H9 (cell line): ENCODE results near the gene FREM1. TPM values are rescaled to one million over a fixed set of nuclear protein-coding genes. Genes with fewer than 3 reads are reported as not detected.

ENCODE experiments used
- DNase-seq: peaks from one replicate; pipeline ENCODE4 v3.0.0-alpha.2; 2017
- H2AFZ ChIP-seq: one replicate; pipeline ENCODE4 v1.6.1; 2013; ENCODE audit warnings: mild to moderate bottlenecking, low read length, control low read depth, moderate library complexity
- H2AK5ac ChIP-seq: 2 replicates; pipeline ENCODE4 v1.6.1; 2013; ENCODE audit warnings: low read length, control low read depth, mixed read lengths; ENCODE audit not compliant: insufficient read length
- H2BK120ac ChIP-seq: one replicate; pipeline ENCODE4 v1.6.1; 2013; ENCODE audit warnings: low read depth, mild to moderate bottlenecking, low read length, control low read depth, inconsistent platforms; ENCODE audit not compliant: poor library complexity, severe bottlenecking
- H2BK12ac ChIP-seq: 2 replicates; pipeline ENCODE4 v1.6.1; 2013; ENCODE audit warnings: low read length, control low read depth, mixed read lengths, low read depth; ENCODE audit not compliant: insufficient read length
- H2BK15ac ChIP-seq: 2 replicates; pipeline ENCODE4 v1.6.1; 2013; ENCODE audit warnings: low read depth, low read length, control low read depth
- H2BK20ac ChIP-seq: one replicate; pipeline ENCODE4 v1.6.1; 2013; ENCODE audit warnings: low read depth, mild to moderate bottlenecking, low read length, control low read depth, inconsistent platforms; ENCODE audit not compliant: poor library complexity, severe bottlenecking
- H2BK5ac ChIP-seq: 2 replicates; pipeline ENCODE4 v1.6.1; 2013; ENCODE audit warnings: low read length, control low read depth, mixed read lengths; ENCODE audit not compliant: insufficient read length
- H3K14ac ChIP-seq: 2 replicates; pipeline ENCODE4 v1.6.1; 2013; ENCODE audit warnings: low read length, control low read depth; ENCODE audit not compliant: insufficient read depth
- H3K18ac ChIP-seq: 2 replicates; pipeline ENCODE4 v1.6.1; 2013; ENCODE audit warnings: low read depth, mild to moderate bottlenecking, mixed read lengths, low read length, control low read depth; ENCODE audit not compliant: insufficient read length
- H3K23ac ChIP-seq: 2 replicates; pipeline ENCODE4 v1.6.1; 2013; ENCODE audit warnings: low read length, control low read depth, mixed read lengths, low read depth; ENCODE audit not compliant: insufficient read length
- H3K23me2 ChIP-seq: 2 replicates; pipeline ENCODE4 v1.6.1; 2013; ENCODE audit warnings: low read depth, mild to moderate bottlenecking, mixed read lengths, low read length, control low read depth; ENCODE audit not compliant: insufficient read length, poor library complexity, severe bottlenecking
- H3K27ac ChIP-seq: 2 replicates; pipeline ENCODE4 v1.5.1; 2013; ENCODE audit warnings: low read length, control low read depth, mixed read lengths, low read depth; ENCODE audit not compliant: insufficient read length
- H3K27me3 ChIP-seq: 2 replicates; pipeline ENCODE4 v1.6.1; 2013; ENCODE audit warnings: low read length, control low read depth, inconsistent platforms; ENCODE audit not compliant: insufficient read depth
- H3K4ac ChIP-seq: 2 replicates; pipeline ENCODE4 v1.6.1; 2013; ENCODE audit warnings: low read depth, mild to moderate bottlenecking, control low read depth, inconsistent platforms, low read length, moderate library complexity
- H3K4me1 ChIP-seq: 2 replicates; pipeline ENCODE4 v1.6.1; 2013; ENCODE audit warnings: low read length, control low read depth, inconsistent platforms; ENCODE audit not compliant: insufficient read depth
- H3K4me2 ChIP-seq: 2 replicates; pipeline ENCODE4 v1.6.1; 2013; ENCODE audit warnings: low read length, control low read depth, mixed read lengths; ENCODE audit not compliant: insufficient read length, insufficient read depth
- H3K56ac ChIP-seq: 2 replicates; pipeline ENCODE4 v1.6.1; 2013; ENCODE audit warnings: low read depth, mild to moderate bottlenecking, mixed read lengths, low read length, control low read depth; ENCODE audit not compliant: insufficient read length
- H3K79me1 ChIP-seq: 2 replicates; pipeline ENCODE4 v1.6.1; 2013; ENCODE audit warnings: low read depth, mild to moderate bottlenecking, moderate library complexity, low read length, control low read depth, inconsistent platforms; ENCODE audit not compliant: insufficient read depth, poor library complexity, severe bottlenecking
- H3K79me2 ChIP-seq: 2 replicates; pipeline ENCODE4 v1.6.1; 2013; ENCODE audit warnings: low read length, control low read depth, inconsistent platforms; ENCODE audit not compliant: insufficient read depth
- H3K9ac ChIP-seq: 2 replicates; pipeline ENCODE4 v1.6.1; 2013; ENCODE audit warnings: low read length, control low read depth, mixed read lengths; ENCODE audit not compliant: insufficient read length; ENCODE audit errors: extremely low read depth
- H3K9me3 ChIP-seq: one replicate; pipeline ENCODE4 v1.6.1; 2013; ENCODE audit warnings: low read depth, low read length, inconsistent platforms; ENCODE audit not compliant: control insufficient read depth
- H3T11ph ChIP-seq: one replicate; pipeline ENCODE4 v1.6.1; 2013; ENCODE audit warnings: mild to moderate bottlenecking, low read length, control low read depth, inconsistent platforms
- H4K20me1 ChIP-seq: one replicate; pipeline ENCODE4 v1.6.1; 2013; ENCODE audit not compliant: control insufficient read depth, insufficient read length, insufficient read depth
- H4K5ac ChIP-seq: 2 replicates; pipeline ENCODE4 v1.6.1; 2013; ENCODE audit warnings: low read depth, mild to moderate bottlenecking, mixed read lengths, low read length, control low read depth; ENCODE audit not compliant: insufficient read length
- H4K8ac ChIP-seq: replicated peaks from 2 replicates; pipeline ENCODE4 v1.6.1; 2013; ENCODE audit warnings: low read length, control low read depth, mixed read lengths, low read depth; ENCODE audit not compliant: insufficient read length
- H4K91ac ChIP-seq: 2 replicates; pipeline ENCODE4 v1.6.1; 2013; ENCODE audit warnings: low read depth, mild to moderate bottlenecking, moderate library complexity, mixed read lengths, low read length, control low read depth; ENCODE audit not compliant: insufficient read length
- H3K27ac Mint-ChIP-seq, 3 experiments: 2 replicates in 2 of 3; 3 replicates in 1 of 3; pipeline ENCODE4 v1.8.0; 2020 to 2021; ENCODE audit warnings: mixed read lengths in 3 of 3, mild to moderate bottlenecking in 1 of 3, moderate library complexity in 1 of 3
- H3K27me3 Mint-ChIP-seq: 2 replicates; pipeline ENCODE4 v1.8.0; 2021; ENCODE audit warnings: low read depth, mild to moderate bottlenecking, moderate library complexity, mixed read lengths
- H3K36me3 Mint-ChIP-seq, 3 experiments: 2 replicates in 2 of 3; 3 replicates in 1 of 3; pipeline ENCODE4 v1.8.0; 2020 to 2021; ENCODE audit warnings: low read depth in 3 of 3, mixed read lengths in 3 of 3; ENCODE audit not compliant: insufficient read depth in 1 of 3
- H3K4me1 Mint-ChIP-seq, 2 experiments: 2 replicates each; pipeline ENCODE4 v1.8.0; 2020; ENCODE audit warnings: mixed read lengths in 2 of 2
- H3K4me3 Mint-ChIP-seq, 2 experiments: 2 replicates in 1 of 2; 3 replicates in 1 of 2; pipeline ENCODE4 v1.8.0; 2020 to 2021; ENCODE audit warnings: mild to moderate bottlenecking in 2 of 2, mixed read lengths in 2 of 2, moderate library complexity in 1 of 2
- H3K9me3 Mint-ChIP-seq, 2 experiments: 2 replicates in 1 of 2; 3 replicates in 1 of 2; pipeline ENCODE4 v1.8.0; 2020; ENCODE audit warnings: mild to moderate bottlenecking in 2 of 2, mixed read lengths in 2 of 2, moderate library complexity in 1 of 2
- CTCF ChIP-seq: fragments of 200-600 bp; sonication (generic); conservative IDR thresholded peaks from 3 replicates; pipeline ENCODE4 v1.8.0; 2021; ENCODE audit warnings: antibody characterized with exemption, mild to moderate bottlenecking
- WGBS: extraction: QIAGEN DNeasy Blood & Tissue Kit; methylation state at CpG from one replicate; pipeline ENCODE4 v1.1.7; 2013; ENCODE audit warnings: missing lambda C conversion rate, low lambda C conversion rate, mixed read lengths; ENCODE audit not compliant: insufficient read length; ENCODE audit errors: extremely low coverage; 5-methylcytosine and 5-hydroxymethylcytosine counted together
- total RNA-seq: library from RNA; stranded (reverse); gene quantifications from 2 replicates; pipeline ENCODE4 v1.2.1, GENCODE V29; 2021

Gene FREM1
- total RNA-seq, 1 experiment from 2014 or later, result 0.44 TPM

DNA sequence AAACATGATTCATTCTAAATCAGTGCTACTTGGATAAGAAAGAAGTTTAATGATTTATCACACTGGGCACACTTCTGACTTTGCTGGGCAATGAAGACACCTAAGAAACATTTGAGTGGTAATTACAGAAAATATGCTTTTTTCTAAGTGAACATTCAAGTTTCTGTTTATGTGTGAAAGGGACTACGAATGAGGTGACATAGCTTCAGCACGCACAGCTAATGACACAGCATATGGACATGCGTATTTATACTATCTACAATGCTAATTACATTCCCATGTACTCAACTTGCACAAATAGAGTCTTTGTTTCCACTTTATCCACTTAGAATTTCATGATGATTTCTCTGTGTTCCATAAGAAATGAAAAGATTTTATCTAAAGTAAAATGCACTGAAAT, 40.6 kb downstream of the FREM1 start:
- Histone ChIP-seq H2AK5ac (no peak overlapping the region), H3K23me2 (no peaks in the 10 kb centered on the region), H3K27ac (no peak overlapping the region), H3K23ac (no peak overlapping the region), H3K4ac (no peak overlapping the region), H2BK20ac (no peak overlapping the region), H2BK15ac (no peak overlapping the region), H3K27me3 (no peaks in the 10 kb centered on the region), H3K14ac (no peak overlapping the region), H3T11ph (no peak overlapping the region), H3K4me1 (no peaks in the 10 kb centered on the region), H2BK12ac (no peak overlapping the region), H4K20me1 (no peaks in the 10 kb centered on the region), H4K8ac (no peak overlapping the region), H2BK5ac (no peak overlapping the region), H2BK120ac (no peak overlapping the region), H3K18ac (no peak overlapping the region), H4K91ac (no peak overlapping the region), H3K9me3 (no peaks in the 10 kb centered on the region), H3K4me2 (no peak overlapping the region), H2AFZ (no peak overlapping the region), H4K5ac (no peak overlapping the region), H3K79me1 (no peaks in the 10 kb centered on the region), H3K79me2 (no peaks in the 10 kb centered on the region), H3K9ac (no peak overlapping the region), H3K56ac (no peak overlapping the region)
- no peaks in the 10 kb centered on the region for H3K27me3 Mint-ChIP-seq
- DNase-seq, result no peak
- H3K4me1 Mint-ChIP-seq, result peaks cover 2 to 9% of the 10 kb centered on the region in 2 experiments; a peak in 2 of 4 replicates
- no peak overlapping the region for H3K4me3 Mint-ChIP-seq
- WGBS, result no CpG with 5 or more reads among the region's 3 CpGs
- H3K27ac Mint-ChIP-seq, result no peak overlapping the region
- peaks cover 0 to 2% (median 0%) of the 10 kb centered on the region in 3 experiments; a peak in 3 of 7 replicates for H3K36me3 Mint-ChIP-seq
- TF ChIP-seq CTCF, result no peak
- H3K9me3 Mint-ChIP-seq, result peaks cover 5 to 8% of the 10 kb centered on the region in 2 experiments; a peak in 4 of 5 replicates
